Measurements from ENCODE around the gene EPG5. TPM values are rescaled to one million over a fixed set of nuclear protein-coding genes. Genes with fewer than 3 reads are reported as not detected.

Gene EPG5, protein sequence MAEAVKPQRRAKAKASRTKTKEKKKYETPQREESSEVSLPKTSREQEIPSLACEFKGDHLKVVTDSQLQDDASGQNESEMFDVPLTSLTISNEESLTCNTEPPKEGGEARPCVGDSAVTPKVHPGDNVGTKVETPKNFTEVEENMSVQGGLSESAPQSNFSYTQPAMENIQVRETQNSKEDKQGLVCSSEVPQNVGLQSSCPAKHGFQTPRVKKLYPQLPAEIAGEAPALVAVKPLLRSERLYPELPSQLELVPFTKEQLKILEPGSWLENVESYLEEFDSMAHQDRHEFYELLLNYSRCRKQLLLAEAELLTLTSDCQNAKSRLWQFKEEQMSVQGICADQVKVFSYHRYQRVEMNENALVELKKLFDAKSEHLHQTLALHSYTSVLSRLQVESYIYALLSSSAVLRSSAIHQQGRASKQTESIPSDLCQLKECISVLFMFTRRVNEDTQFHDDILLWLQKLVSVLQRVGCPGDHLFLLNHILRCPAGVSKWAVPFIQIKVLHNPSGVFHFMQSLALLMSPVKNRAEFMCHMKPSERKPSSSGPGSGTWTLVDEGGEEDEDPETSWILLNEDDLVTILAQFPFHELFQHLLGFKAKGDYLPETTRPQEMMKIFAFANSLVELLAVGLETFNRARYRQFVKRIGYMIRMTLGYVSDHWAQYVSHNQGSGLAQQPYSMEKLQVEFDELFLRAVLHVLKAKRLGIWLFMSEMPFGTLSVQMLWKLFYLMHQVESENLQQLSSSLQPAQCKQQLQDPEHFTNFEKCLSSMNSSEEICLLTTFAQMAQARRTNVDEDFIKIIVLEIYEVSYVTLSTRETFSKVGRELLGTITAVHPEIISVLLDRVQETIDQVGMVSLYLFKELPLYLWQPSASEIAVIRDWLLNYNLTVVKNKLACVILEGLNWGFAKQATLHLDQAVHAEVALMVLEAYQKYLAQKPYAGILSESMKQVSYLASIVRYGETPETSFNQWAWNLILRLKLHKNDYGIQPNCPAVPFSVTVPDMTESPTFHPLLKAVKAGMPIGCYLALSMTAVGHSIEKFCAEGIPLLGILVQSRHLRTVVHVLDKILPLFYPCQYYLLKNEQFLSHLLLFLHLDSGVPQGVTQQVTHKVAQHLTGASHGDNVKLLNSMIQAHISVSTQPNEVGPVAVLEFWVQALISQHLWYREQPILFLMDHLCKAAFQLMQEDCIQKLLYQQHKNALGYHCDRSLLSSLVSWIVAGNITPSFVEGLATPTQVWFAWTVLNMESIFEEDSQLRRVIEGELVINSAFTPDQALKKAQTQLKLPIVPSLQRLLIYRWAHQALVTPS (N-terminal part only)
- total RNA-seq: 156 and 178 TPM in 2 replicates

DNA sequence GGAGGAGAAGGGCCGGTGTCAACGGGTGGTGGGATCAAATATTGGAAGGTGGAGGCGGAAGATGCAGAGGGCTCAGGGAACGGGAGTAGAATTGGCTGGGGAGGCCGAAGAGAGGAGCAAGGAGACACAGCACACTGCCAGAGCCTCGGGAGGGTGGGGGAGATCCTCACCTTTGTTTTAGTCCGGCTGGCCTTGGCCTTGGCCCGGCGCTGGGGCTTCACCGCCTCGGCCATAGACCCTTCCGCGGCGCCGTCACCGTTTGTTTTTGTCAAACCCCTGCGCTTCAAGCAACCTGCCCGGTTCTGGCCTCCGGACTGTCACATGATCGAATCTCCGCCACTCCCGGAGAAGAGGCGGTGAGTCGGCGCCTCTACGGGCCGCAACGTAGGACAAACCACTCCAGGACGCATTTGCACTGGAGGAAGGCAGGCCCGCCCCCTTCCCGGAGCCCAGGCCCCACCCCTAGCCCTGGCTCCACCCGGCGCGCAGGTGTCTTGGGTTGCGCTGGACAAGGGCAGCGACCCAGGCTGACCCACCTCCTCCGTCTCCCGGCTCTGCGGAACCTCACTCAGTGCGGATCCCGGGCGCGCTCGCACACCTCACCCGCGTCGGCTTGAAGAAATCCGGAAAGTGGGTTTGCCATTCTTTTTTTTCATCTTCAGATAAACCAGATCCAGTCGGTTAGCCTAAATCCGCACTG lies at the start of gene EPG5:
EPG5 (minus strand) TSS at position 323 of the 700 bp plus-strand sequence; CDS start at position 233, 90 bp downstream.

DNA sequence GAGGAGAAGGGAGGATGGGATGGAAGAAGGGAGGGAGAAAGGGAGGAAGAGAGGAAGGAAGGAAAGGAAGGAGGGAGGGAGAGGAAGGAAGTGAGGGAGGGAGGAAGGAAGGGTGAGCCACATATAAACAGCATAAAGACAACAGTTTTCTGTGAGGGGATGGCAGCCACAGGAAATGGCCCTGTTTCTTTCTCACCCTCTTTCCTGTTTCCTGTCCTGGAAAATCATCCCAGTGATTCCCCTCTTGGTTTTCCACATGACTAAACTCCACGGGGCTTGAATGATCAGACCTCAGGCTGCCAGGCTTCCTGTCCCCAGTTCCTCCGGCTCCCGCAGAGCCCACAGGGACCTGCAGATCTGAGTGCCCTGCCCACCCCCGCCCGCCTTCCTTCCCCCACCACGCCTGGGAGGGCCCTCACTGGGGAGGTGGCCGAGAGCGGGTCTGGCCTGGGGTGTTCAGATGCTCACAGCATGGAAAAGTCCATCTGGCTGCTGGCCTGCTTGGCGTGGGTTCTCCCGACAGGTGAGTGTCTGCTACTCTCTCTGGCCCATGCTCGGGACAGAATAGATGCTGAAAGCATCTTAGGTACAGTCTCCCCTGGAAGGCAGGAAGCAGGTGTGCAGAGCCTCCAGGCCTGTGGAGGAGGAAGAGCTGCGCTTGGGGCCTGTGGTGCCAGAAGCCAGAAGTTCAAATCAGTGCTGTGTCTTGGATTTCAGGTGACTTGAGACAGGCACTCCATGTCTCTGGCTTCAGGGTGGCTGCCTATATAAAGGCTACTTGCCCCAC lies 141.7 kb downstream of the EPG5 start, which contains the start of gene SIGLEC15:
SIGLEC15 (plus strand) TSS at position 418 of the 787 bp plus-strand sequence; CDS start at position 472, 54 bp downstream.

Small RNA genes lying within 50 kb of the gene (small RNA-seq; reads per million reads assigned to genes)
- not detected for gene RN7SKP26

Other genes starting within 250 kb of the EPG5 start
- gene SLC14A1, start 243.1 kb downstream of the EPG5 start, total RNA-seq: 0.65 and 5.0 TPM in 2 replicates
- gene SIGLEC15, start 141.7 kb downstream of the EPG5 start, total RNA-seq: 0.52 and 0.76 TPM in 2 replicates
- gene PSTPIP2, start 104.9 kb upstream of the EPG5 start, total RNA-seq: 9.3 and 9.9 TPM in 2 replicates
- 541 and 608 TPM in 2 replicates for gene ATP5F1A, start 131.0 kb upstream of the EPG5 start, total RNA-seq
- 31.0 and 47.4 TPM in 2 replicates for gene HAUS1, start 137.1 kb upstream of the EPG5 start, total RNA-seq